Skin epidermis (tissue), 12 donors: ENCODE data around the gene UCP1.

Source experiments
- H3K27ac ChIP-seq, 21 experiments: fragments of 200-600 bp; sonication (generic) in 11 of 21; one replicate each; pipeline ENCODE4 v1.5.0; 2020; ENCODE audit warnings: mild to moderate bottlenecking in 3 of 21, inconsistent platforms in 2 of 21, moderate library complexity in 2 of 21
- H3K4me3 ChIP-seq, 7 experiments: fragments of 200-600 bp; sonication (generic) in 2 of 7; one replicate each; pipeline ENCODE4 v1.5.0; 2020; ENCODE audit warnings: inconsistent platforms in 2 of 7, mild to moderate bottlenecking in 2 of 7, moderate library complexity in 1 of 7

UCP1 gene, protein sequence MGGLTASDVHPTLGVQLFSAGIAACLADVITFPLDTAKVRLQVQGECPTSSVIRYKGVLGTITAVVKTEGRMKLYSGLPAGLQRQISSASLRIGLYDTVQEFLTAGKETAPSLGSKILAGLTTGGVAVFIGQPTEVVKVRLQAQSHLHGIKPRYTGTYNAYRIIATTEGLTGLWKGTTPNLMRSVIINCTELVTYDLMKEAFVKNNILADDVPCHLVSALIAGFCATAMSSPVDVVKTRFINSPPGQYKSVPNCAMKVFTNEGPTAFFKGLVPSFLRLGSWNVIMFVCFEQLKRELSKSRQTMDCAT

DNA sequence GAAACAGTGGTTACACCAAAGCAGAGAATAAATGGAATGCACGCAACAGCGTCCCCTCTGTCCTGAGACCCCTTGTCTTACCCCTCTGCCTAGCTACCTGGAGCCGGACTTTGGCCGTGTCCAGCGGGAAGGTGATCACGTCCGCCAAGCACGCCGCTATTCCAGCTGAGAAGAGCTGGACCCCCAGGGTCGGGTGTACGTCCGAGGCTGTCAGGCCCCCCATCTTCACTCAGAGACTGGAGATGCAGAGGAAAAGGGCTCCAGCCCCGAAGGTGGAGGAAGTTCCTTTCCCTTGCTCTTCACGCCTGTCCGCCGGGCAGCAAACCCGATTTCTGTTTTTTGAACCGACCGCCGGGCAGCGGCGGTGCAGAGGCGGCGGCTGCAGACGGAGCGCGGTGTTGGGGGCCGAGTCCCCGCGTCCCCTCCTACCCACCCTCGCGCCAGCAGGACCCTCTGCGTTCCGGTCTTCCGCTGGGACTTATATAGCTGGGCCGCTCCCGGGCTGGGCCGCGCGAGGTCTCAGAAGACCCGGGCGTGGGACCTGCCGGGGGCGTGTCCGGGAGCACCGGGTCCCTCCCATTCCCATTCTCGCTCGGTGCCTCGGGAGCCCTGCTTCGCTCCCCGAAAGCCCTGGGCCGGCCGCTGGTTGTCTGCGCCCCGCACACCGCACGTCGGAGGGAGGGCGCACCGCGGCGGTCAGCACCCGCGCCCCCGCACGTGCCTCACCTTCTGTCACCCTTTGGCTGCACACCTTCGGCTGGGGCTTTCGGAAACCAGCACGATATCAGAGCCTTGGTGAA, at the start of gene UCP1:
Gene UCP1 (minus strand): TSS at position 455 of the 800 bp plus-strand sequence. CDS start 232 bp downstream, at position 223.
- Histone ChIP-seq H3K27ac (no peak within 1 kb of the TSS), H3K4me3 (peak within 1 kb of the TSS; percentile 11 to 43 (median 30))

DNA sequence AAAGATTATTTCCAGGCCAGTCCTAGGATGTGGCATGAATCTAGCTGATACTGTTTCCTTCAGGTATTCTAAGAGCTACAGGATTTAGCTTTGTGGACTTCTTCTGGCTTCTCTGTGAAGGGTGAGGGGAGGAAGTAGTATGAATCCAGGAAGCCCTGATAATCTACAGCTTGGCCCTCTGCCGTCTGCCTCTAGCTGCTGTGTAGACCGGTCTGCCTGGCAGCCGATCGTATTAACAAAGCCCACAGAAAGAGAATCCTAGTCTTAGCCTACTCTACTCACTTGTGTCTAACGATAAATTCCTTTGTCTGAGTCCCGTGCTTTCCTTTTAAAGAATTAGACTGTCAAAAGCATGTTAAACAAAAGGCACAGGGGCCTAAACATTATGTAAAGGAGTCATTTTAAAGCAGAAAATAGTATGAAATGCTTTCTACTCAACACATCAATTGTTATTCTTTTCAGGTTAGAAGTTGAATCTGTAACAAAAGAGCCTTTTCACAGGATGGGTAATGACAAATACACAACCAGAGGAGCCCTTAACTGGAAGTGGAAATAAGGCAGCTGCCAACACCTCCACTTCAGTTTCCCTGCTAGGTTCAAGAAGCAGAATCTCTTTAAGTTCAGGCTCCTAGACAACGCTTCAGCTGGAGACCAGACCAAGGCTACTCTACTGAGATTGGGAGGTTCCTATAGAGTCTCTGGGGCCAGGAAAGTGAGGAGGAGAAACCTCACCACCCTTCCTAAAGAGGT, 48.9 kb upstream of the UCP1 start:
- no peak overlapping the region for H3K27ac ChIP-seq
- H3K4me3 ChIP-seq: no peak overlapping the region

DNA sequence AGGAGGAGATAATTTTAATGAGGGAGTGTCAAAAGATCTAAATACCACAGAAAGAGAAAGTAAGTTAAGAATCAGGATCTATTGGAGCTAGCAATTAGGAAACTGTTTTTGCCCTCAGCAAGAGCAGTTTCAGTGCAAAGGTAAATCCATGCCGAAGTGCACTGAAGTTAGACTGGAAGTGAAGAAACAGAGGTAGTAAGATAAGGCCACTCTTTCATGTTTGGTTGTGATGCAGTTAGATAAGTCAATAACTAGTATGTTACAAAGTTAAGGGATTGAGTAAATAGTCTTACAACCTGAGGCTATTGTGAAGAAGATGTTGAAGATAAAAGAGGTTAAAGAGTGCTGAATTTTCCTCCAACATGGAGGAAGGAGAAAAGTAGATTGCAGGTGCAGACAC, 46.7 kb upstream of the UCP1 start:
- H3K4me3 ChIP-seq: no peak overlapping the region
- H3K27ac ChIP-seq: no peak overlapping the region

DNA sequence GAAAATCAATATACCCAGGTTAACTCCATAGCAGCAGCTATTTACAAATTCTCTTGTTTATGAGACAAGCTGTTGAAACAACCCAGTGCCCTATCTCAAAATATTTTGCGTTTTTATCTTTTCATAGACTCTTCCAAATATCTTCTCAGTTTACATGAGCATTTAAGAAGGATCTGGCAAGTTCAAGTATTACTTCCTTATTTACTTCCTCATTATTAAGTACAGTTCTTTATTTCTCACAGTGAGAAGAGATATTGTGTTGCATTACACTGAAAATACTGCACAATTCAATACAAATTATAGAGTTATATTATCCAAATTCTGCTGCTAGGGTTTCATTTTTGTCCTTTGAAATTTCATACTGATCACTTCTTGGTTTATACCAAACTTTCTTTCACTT, 43.6 kb upstream of the UCP1 start:
- Histone ChIP-seq H3K27ac (no peak overlapping the region), H3K4me3 (no peak overlapping the region)

DNA sequence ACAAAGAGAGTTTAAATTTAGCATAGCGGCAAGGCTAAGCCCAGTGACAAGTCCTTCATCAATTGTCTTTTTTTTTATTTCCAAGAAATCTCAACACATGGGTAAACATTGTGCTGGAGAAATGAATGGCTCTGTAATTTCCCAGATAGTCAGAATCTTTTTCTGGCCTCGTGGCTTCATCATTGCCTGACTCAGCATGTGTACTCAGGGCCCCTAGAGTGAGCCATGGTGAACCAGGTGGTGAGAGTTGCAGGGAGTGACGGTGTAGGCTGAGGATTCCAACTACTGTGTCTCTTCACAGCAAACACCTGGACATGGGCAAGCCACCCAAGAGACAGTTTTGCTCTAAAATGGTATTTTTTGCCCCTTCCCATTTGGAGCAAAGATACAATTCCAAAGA, 43.1 kb upstream of the UCP1 start:
- Histone ChIP-seq H3K4me3 (no peak overlapping the region), H3K27ac (no peak overlapping the region)

DNA sequence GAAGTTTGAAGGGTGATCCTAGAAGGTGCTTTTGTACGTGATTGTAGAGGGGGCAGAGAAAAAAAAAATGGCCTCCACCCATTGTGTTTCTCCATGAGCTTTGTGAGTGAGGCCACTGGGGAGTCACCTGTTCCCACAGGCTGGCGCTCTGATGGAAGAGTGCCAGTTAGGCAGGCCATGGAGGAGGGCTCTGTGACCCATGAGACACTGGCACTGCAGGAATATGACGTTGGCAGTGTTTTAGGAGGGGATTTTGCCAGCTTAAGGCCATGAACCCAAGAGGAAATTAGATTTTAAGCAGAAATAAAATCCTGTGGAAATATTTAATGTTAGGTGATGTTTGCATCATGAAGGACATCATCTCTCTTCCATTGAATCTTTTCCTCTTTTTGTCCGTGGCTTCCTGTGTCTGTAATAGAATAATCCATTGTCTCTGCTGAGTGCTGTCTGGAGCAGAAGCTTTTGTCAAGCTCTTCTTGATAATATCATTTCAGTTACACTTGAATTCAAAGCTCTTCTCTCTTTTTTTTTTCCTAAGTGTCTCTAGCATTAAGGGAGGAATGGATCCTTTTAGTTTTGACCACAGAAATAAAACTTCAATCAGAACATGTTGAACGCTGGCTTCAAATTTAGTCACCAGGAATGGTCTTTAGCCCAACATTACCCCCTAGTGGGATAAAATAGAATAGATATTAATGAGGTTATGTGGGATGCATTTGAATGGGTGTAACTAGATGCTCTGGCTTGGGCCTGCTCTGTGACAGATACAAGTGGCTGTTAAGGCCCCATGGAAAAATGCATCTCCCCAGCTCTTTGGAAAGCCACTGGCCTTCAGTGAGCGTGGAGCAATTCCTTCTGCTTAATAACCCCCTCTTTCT, 41.0 kb upstream of the UCP1 start:
- Histone ChIP-seq H3K4me3 (no peak overlapping the region), H3K27ac (no peak overlapping the region)

DNA sequence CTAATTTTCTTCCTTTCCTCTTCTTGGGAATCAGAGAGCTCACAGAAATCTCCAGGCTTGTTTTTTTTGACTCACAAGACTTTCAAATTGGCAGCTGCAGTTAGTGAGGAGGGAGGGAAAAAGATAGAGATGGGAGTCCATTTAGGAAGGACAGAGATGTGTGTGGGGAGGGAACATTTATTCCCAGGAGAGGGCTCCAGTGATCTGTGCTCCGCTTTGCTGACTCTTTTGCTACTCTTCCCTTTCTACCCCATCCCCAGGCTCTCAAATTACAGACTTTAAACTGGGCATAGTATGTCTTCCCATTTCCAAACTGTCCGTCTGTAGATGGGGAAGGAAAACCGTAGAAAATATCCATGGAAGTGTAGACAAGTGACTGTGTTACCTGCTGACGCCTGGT, 39.1 kb upstream of the UCP1 start:
- Histone ChIP-seq H3K27ac (no peak overlapping the region), H3K4me3 (no peak overlapping the region)

DNA sequence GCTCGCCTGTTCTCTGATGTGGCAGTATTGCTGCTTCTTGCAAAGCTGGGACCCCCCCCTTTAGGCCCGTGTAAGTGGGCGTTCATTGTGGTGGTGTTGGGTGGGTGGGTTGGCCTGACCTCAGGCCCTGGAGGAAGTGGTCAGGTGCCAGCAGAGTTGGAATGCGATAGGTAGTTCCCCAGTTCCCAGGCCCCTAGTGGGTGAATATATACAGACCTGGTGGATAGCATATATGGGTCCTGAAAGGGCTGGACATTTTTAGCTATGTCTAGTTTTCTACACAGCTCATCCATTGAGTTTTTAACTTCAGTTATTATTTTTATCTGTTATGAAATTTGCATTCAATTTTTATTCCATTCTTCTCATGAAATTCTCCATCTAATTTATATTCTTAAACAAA, 35.8 kb upstream of the UCP1 start:
- Histone ChIP-seq H3K4me3 (no peak overlapping the region), H3K27ac (no peak overlapping the region)

DNA sequence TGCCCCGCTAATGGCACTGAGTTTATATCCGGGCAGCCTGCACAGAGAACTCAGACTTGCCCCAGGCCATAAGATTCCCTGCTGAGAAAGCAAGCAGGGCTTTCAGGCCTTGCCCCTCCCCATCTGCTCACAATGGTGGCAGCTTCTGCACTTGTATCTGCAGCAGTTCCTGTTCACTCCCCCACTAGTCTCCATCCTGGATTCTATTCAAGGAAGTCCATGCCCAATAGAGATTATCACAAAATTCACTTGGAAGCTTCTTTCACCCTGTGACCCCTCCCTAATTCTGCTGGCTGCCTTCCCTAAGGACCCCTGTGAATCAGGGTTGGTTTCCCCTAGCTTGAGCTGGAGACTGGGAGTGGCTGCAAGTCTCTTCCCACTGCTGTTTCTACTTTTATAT, 34.5 kb upstream of the UCP1 start:
- Histone ChIP-seq H3K27ac (no peak overlapping the region), H3K4me3 (no peak overlapping the region)

DNA sequence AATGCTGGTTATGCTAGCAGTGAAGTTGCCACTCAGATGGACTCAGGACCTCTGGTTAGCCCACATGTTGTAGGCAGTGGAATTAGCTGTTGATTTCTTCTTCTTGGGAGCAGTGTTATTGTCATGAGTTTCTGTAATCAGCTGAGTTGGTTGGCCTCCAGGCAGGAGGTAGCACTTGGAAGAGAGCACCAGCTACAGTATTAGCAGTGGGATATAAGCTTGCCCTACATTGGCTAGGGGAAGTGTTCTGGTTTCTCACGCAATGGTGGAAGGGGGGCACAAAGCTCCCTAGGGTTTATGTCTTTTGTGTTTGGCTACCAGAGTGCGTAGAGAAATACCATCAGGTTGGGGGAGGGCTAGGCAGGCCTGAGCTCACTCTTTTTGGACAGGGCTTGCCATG, 34.0 kb upstream of the UCP1 start:
- H3K4me3 ChIP-seq: no peak overlapping the region
- no peak overlapping the region for H3K27ac ChIP-seq

DNA sequence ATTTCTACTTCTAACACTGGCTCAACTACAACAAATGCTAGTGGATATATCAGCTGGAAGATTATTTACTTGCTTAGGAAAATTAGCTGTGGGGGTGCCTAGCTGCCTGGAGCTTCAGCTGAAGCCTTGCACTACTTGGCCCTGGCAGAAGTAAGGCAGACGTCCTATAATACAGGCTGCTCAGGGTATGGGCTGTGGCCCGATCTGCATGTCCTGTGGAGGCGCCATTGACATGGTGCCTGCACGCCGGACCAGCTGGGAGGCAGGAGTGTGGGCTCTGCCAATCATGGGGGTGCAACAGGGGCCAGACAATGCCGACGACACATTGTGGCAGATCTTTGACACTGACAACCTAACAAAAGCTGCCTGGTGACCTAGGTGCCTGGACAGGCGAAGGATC, 31.6 kb upstream of the UCP1 start:
- no peak overlapping the region for H3K27ac ChIP-seq
- no peak overlapping the region for H3K4me3 ChIP-seq

DNA sequence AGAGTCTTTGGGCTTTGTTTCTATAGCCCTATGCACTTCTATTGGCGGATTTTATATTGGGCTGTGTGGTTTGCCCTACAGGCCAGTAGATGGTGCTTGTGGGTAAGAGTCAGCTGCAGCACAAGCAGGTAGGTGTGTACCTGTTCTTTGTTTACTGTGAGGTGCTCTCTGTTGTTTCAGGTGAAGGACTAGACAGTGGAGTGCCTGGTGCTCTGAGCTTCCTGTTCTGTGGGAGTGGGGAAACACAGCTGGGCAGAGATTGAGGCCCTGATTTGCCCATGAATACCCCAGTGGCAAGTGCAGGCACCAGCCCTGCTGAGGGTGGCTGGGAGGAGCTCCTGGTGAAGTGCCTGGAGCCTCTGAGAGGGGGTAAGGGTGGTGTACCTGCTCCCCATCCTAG, 26.3 kb upstream of the UCP1 start:
- Histone ChIP-seq H3K27ac (no peak overlapping the region), H3K4me3 (no peak overlapping the region)

DNA sequence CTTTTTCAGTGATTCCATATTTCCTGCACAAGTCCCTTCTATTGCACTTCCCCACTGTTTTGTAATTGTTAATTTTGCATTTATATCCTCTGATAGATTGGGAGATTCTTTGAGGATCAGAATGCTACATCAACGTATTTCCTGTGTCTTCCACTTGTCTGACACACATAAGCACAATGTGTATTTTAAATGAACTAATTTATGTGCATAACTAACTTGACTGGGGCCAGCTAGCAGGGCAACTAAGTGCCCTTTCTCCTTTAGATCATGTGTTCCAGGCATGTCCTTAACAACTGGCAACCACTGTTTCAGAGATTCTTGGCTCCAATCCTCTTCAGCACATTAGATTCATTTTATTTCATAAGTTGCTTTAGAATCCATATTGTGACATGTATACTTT, 15.7 kb upstream of the UCP1 start:
- no peak overlapping the region for H3K4me3 ChIP-seq

DNA sequence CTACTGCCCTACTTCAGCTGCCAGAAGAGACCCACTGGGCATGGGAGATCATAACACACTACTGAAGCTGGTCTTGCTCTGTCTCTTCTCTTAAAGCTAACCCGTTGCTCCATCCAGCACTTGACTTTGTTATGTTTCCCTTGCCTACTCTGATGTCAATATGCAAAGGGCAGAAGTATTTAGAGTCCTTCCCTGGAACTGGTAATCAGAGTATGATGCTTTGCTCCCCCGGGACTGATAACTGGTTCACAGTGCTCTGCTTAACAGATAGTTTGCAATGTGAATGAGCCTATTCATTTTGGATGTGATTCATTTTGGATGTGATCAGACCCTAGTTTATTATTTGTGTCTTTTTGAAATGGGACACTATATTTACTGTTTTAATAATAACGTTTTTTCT, 12.3 kb upstream of the UCP1 start:
- Histone ChIP-seq H3K27ac (no peak overlapping the region), H3K4me3 (no peak overlapping the region)

More for the DNA sequence above, 15.7 kb upstream of the UCP1 start:
- H3K27ac ChIP-seq: no peak overlapping the region

DNA sequence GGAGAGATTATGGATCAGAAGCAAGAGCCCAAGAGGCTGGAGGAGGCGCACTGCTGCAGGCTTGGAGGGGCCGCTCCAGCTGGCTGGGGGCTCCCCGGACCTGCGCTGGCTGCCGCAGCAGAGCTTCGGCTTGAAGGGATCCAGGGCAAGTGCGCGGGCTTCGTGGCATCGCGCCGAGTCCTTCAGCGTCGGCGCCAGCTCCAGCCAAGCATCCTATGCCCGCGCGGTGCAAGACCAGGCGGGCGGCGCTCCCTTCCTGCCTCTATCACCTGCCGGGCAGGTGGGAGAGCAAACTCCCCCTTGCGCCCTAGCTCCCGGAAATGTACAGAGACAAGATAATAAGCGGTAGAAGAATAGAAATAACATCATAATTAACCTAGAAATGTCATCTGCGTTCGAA, 10.5 kb upstream of the UCP1 start:
- Histone ChIP-seq H3K27ac (no peak overlapping the region), H3K4me3 (no peak overlapping the region)

DNA sequence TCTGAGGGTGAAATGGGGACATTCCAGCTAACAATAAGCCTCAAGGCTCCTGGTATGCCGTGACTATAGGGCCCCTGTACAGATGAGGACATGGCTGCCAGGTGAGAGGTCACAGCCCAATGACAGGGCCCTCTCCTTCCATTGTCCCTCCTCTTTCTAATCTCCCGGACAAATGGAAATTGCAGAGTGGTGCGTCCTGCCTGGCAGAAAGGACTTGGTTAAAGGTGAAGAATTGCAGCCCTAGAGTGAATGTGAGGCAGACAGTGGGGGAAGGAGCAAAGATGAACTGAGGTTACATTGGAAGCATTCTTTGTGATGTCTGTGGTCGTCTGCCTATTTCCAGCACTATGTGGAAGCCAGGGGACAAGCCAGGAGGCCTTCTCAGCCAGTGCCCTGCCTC, 6.7 kb upstream of the UCP1 start:
- Histone ChIP-seq H3K4me3 (no peak overlapping the region), H3K27ac (no peak overlapping the region)

DNA sequence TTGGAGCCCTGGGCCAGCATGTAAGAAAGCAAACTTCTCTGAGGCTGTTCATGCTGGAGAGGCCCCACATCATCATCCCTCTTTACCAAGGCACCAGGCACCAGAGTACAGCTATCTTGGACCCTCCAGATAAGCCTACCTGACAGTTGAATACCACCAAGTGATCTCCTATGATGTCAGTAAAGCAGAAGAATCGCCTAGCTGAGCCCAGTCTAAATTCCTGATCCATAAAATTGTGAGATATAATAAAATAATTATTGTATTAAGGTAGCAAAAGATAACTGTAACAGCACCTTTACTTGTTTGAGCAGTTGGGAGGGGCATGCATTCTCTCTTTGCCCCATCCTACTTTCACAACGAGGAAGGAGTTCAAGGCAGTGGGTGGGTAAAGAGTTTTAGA, 2.9 kb upstream of the UCP1 start:
- no peak overlapping the region for H3K27ac ChIP-seq
- no peak overlapping the region for H3K4me3 ChIP-seq

DNA sequence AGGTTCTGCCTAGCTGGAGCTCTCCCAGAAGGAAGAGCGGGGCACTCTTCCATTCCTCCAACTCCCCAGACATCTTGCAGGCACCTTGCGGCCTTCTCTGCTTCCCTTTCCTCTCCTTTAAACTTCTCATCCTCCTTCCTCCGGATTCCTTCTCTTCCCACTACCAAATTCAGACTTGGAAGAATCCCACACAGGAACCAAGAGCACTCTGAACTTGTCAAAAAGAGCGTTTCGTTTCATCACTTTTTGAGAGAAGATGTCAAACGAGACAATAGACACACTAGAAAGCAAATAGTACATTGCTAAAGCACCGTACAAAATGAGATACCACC, 512 bp upstream of the UCP1 start:
- Histone ChIP-seq H3K4me3 (peak overlapping the region in 5 of 7 experiments; percentile 25 to 43 (median 33)), H3K27ac (no peak overlapping the region)

DNA sequence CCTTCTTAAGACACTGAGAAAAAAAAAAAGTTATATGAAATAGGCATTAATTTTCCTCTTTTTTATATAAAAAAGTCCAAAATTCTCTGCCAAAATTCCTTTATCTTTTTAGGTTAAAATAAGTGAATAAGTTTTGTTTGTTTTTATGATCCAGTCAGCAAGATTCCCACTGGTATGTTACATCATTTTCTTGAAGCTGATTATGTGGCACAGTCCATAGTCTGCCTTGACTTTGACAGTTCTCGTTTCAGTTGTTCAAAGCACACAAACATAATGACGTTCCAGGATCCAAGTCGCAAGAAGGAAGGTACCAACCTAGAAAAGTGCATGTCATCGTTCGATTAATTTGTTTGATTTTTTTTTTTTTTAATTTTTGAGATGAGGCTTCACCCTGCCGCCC, 9.1 kb downstream of the UCP1 start:
- Histone ChIP-seq H3K4me3 (no peak overlapping the region), H3K27ac (no peak overlapping the region)

DNA sequence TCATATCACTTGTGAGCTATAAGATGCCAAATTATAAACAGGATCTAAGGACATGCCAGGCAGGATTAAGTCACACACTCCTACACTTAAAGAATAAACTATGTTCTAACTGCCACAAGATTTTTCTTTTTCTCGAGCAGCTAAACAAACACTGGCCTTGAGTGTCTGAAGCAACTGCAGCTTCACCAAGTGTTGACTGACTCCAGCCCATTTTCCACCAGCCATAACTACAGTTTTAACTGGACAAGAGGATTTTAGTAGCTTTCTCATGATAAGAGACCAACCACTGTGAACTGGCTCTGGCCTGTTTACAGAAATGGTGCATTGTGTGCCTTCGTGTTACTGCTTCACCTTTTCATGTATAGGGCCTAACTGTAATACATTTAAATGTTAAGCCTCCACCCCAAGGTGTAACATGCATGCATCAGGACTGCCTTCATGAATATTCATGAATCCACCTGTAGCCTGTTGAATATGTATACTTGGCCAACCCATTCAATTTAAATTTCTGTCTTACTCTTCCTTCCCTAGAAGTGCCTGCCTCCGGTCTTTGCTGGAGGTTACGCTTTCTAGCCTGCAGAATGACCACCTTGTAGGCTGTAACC, 10.8 kb downstream of the UCP1 start:
- no peak overlapping the region for H3K27ac ChIP-seq
- H3K4me3 ChIP-seq: no peak overlapping the region
